AG20443 (cell line): Measurements from ENCODE around the gene GRK2.
A peak's percentile ranks its signal among the peaks of the same experiment; 100 is the strongest.
"Not testable (repeated sequence)": the region's sequence is repeated elsewhere in the genome, so short reads cannot be mapped to it uniquely, and the experiment has no call there.

ENCODE experiments used
- DNase-seq: peaks from one replicate; pipeline ENCODE4 v3.0.0; 2012; ENCODE audit warnings: low spot score, mixed read lengths

The GRK2 gene

GRCh38 chr11:67312187-67313021 is 46.1 kb downstream of the GRK2 start:
- DNase-seq: no peak

DNA sequence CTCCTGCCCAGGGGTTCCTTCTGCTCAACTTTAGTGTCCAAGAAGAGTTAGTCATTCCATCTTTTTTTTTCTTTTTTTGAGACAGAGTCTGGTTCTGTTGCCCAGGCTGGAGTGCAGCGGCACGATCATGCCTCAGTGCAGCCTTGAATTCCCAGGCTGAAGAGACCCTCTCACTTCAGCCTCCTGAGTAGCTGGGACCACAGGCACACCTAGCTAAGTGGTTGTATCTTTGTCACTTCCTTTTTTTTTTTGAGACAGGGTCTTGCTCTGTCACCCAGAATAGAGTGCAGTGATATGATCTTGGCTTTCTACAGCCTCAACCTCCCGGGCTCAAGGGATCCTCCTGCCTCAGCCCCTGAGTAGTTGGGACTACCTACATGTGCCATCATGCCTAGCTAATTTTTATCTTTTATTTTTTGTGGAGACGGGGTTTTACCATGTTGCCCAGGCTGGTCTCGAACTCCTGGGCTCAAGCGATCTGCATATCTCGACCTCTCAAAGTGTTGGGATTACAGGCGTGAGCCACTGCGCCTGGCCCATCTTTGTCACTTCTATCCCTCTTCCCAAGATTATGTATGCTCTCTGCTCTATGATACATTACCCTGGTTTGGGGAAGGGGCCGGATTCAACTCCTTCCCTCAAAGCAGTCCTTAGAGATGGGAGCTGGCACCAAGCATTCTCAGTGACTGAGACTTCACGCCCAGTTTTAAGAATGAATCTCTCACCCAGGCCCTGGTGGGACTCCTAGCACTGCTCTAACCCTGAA is 47.0 kb downstream of the GRK2 start:
- DNase-seq: no peak

DNA sequence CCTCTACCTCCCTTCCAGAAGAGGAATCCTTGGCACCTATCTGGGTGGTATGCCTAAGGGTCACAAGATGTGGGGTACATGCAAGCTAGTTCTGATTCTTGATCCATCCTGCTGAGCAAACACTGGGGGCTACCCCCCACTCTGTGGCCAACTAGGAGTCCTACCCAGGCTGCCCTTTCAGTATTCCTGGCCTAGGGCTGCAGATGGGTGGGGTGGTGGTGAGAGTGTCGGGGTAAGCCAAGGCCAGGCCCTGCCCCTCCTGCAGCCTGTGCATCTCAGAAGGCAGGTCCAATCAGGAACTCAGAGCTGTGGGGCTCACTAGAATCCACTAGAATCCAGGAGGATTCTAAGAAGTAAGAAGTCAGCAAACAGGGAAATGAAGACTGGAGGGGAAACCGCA is 47.9 kb downstream of the GRK2 start:
- DNase-seq: no peak

GRCh38 chr11:67315325-67315909 is 49.1 kb downstream of the GRK2 start:
- no peak for DNase-seq

- no peak for DNase-seq
These were observed 50.6 kb downstream of the GRK2 start for GRCh38 chr11:67316882-67317204.

GRCh38 chr11:67317205-67317887 is 51.1 kb downstream of the GRK2 start:
- DNase-seq: peak; percentile 99

DNA sequence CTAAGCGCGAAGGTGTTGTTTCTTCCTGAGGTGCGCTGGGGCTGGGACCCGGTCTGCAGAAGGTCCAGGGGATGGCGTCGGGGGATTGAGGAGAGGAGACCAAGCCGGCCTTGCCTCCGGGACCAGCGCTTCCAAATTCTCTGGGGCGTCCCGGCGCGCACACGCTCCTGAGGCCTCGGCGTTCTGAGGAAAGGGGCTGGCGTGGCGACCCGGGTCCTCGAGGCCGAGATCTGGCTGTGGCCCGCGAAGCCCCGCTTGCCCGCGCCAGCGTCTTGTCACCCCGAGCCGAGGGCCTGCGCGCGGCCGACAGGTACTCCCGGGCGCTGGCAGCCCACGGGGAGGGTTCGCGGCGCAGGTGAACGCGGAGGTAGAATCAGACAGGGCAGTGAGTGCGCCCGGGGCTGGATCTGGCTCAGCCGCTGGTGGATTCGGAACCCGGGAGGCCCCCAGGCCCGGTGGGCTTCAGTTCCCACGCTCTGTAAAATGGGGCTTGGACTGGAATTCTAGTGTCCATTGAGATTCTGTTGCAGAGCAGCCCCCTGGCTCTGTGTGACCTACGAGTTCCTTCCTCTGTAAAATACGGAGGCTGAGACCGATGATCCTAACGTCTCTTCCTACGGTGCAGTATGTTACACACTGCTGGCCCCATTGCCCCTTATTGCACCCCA is 51.7 kb downstream of the GRK2 start:
- no peak for DNase-seq

GRCh38 chr11:67318876-67319275 is 52.6 kb downstream of the GRK2 start:
- not testable (repeated sequence) for DNase-seq

DNA sequence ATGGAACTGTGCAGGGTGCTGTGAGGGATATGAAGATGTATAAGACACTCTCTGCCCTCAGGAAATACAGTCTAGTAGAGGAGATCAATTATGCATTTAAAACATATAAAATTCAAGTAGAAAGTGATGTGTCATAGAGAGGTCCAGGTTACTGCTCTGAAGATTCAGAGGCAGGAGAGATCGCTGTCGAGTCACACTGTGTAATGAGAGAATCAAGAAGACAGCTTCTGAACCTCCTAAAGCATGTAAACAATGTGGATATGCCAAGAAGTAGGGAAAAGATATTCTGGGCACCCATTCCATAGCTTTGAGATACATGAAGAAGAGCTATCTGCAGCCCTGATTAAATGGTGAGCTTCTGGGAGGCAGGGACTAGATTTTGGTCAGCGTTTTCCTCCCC is 53.7 kb downstream of the GRK2 start:
- no peak for DNase-seq

DNA sequence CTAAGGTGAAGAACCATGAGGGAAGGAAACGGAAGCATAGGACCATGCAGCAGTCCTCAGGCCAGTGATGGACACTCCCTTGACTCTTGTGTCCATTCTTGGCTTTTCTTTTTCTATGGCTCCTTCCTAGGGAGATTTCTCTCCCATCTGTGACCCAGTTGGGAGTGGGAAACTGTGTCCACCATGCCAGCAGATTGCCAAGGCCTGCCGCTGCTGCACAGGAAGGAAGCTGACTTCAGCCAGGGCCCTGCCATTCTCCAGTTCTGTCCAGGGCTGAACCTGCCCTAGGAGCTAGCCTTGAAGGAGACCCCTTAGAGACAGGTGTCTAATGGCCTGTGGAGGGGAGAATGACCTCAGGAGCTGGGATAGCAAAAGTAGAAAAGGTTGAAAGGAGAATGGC is 54.4 kb downstream of the GRK2 start:
- no peak for DNase-seq

GRCh38 chr11:67321313-67321871 is 55.1 kb downstream of the GRK2 start:
- DNase-seq: no peak

DNA sequence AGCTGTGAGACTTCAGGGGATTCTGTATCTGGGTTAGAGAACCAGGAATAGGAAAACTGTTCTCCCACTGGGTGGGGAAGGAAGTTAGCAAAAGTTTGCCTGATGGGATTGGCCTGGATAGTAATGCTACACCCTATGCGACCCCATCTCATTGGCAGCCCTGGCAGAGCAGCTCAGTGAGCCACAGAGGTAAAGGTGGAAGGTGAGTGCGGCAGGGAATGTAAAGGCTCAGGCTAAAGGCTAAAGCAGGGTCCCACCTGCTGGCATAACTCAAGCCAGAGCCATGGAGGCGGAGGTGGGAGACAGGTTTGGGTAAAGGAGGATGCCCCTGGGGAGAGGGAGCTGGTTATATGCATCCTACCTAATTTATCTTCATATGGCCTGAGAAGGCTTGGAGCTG is 55.8 kb downstream of the GRK2 start:
- DNase-seq: no peak

- DNase-seq: no peak
These were observed 57.3 kb downstream of the GRK2 start for GRCh38 chr11:67323526-67323925.

DNA sequence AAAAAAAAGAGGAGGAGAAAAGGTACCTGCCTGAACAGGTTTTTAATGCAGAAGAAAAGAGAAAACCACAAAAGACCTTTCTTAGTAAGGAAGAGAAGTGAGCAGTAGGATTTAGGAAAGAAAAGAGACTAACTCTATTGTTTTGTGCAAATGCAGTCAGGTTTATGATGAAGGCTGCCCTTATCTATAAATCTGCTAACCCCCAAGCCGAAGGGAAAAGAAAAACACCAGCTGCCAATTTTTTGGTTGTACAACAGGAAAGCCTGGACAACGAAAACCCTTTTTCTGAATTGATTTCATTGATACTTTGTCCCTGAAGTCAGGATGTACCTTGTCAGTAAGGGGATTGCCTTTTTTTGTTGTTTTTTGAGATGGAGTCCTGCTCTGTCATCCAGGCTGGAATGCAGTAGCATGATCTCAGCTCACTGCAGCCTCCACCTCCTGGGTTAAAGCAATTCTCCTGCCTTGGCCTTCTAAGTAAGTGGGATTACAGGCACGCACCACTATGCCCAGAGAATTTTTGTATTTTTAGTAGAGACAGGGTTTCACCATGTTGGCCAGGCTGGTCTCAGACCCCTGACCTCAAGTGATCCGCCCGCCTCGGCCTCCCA is 65.9 kb downstream of the GRK2 start:
- DNase-seq: no peak
